A549 (cell line): ENCODE results near the gene ARID1B.

ENCODE experiments used
- CBX8 ChIP-seq: fragments of 200-600 bp; sonication (generic); IDR thresholded peaks from 2 replicates; pipeline ENCODE4 v1.6.1; 2016
- CEBPB ChIP-seq, 2 experiments: fragments of >200 bp in 1 of 2; sonication (Bioruptor Twin) in 1 of 2; formaldehyde crosslinking in 1 of 2; IDR thresholded peaks; 2 replicates each; pipeline ENCODE4 v1.6.1; 2012 to 2016
- CTCF ChIP-seq: fragments of >200 bp; sonication (Bioruptor Twin); formaldehyde crosslinking; IDR thresholded peaks from 3 replicates; pipeline ENCODE4 v1.5.1; 2016
- EP300 ChIP-seq, 2 experiments: fragments of >200 bp; sonication (Bioruptor Twin); formaldehyde crosslinking; IDR thresholded peaks; 2 replicates in 1 of 2; 3 replicates in 1 of 2; pipeline ENCODE4 v1.6.1; 2016 to 2017
- ESRRA ChIP-seq: fragments of 150-350 bp; IDR thresholded peaks from 2 replicates; pipeline ENCODE4 v1.6.1; 2014; ENCODE audit warnings: mild to moderate bottlenecking, low read length, borderline replicate concordance
- KDM1A ChIP-seq: fragments of 200-600 bp; sonication (generic); IDR thresholded peaks from 2 replicates; pipeline ENCODE4 v1.6.1; 2016; ENCODE audit warnings: low read depth, mild to moderate bottlenecking
- MYC ChIP-seq: IDR thresholded peaks from 2 replicates; pipeline ENCODE4 v1.6.1; 2012; ENCODE audit warnings: mild to moderate bottlenecking, inconsistent platforms, low read length, improper control_type of control experiment, borderline replicate concordance
- NR3C1 ChIP-seq: fragments of >200 bp; sonication (Bioruptor Twin); formaldehyde crosslinking; IDR thresholded peaks from 3 replicates; pipeline ENCODE4 v1.6.1; 2017
- POLR2A ChIP-seq: IDR thresholded peaks from 2 replicates; pipeline ENCODE4 v1.6.1; 2012; ENCODE audit warnings: mild to moderate bottlenecking, low read length
- RFX5 ChIP-seq: fragments of 450-650 bp; IDR thresholded peaks from 2 replicates; pipeline ENCODE4 v1.7.1; 2014; ENCODE audit warnings: antibody characterized with exemption, mild to moderate bottlenecking, moderate library complexity
- ZSCAN20 ChIP-seq: fragments of 250-450 bp; sonication (Bioruptor Pico); IDR thresholded peaks from 2 replicates; pipeline ENCODE4 v1.8.0; 2022; ENCODE audit warnings: mild to moderate bottlenecking, moderate library complexity

DNA sequence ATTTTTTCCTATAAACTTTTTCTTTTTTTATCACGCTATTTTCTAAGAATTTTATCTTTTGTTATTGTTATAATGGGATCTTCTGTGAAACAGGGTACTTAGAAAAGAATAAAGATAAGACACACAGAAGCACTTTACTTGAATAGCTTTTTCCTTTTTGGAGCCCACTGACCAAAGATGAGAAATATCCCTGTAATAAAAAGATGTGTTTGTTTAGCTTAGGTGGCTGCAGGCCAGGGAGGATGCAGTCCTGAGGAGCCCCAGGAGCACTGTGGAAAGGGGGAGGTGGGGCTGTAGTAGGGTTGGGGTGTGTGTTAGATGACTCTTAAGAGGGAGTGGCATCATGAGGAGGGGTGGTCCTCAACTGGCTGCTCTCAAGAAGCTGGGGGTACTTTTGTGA is 128.6 kb downstream of the ARID1B start:
- no peak for TF ChIP-seq CEBPB (IDR thresholded peaks at IDR 0.05)
- TF ChIP-seq ZSCAN20 = no peak
- no peak for TF ChIP-seq NR3C1
- no peak for TF ChIP-seq RFX5
- TF ChIP-seq MYC = no peak
- no peak for TF ChIP-seq CTCF
- no peak for TF ChIP-seq ESRRA
- TF ChIP-seq EP300 (IDR thresholded peaks at IDR 0.05) = no peak
- TF ChIP-seq KDM1A = no peak
- TF ChIP-seq POLR2A = no peak
- TF ChIP-seq CBX8 = no peak
